Endothelial cell of umbilical vein (primary cell): ENCODE results near the gene KLB.
"Not testable (repeated sequence)": the region's sequence is repeated elsewhere in the genome, so short reads cannot be mapped to it uniquely, and the experiment has no call there.

Experiments used
- CTCF ChIP-seq, 2 donors: IDR thresholded peaks; 1 replicate in 1 of 2; 2 replicates in 1 of 2; pipeline ENCODE4 v1.5.1; 2011; ENCODE audit warnings: low read length in 2 of 2, mild to moderate bottlenecking in 2 of 2, moderate library complexity in 2 of 2, control low read depth in 1 of 2, inconsistent platforms in 1 of 2, low read depth in 1 of 2; ENCODE audit not compliant: insufficient read depth in 1 of 2; ENCODE audit errors: extremely low read depth in 1 of 2
- POLR2A ChIP-seq: IDR thresholded peaks from 2 replicates; pipeline ENCODE4 v1.6.1; 2012; ENCODE audit warnings: low read depth, mild to moderate bottlenecking, control low read depth, low read length

- TF ChIP-seq CTCF (IDR thresholded peaks at IDR 0.05; ENCODE audit: extremely low read depth in 1 of 2, insufficient read depth in 1 of 2, low read depth in 1 of 2, low read length in 2 of 2); POLR2A: not testable (repeated sequence)
These were observed 5.1 kb upstream of the KLB start for GRCh38 chr4:39401640-39402039.
